ENCODE measurements around the gene PRSS37. TPM values are rescaled to one million over a fixed set of nuclear protein-coding genes. Genes with fewer than 3 reads are reported as not detected.

PRSS37 gene
- total RNA-seq, 3 donors from 2014 or later: not detected

GRCh38 chr7:141792526-141792925 is 48.8 kb downstream of the PRSS37 start:
- H3K9me3 ChIP-seq: no peaks in the 10 kb centered on the region
- H3K27me3 ChIP-seq: no peaks in the 10 kb centered on the region
- H3K27ac ChIP-seq: no peak overlapping the region
- H3K4me1 ChIP-seq: no peaks in the 10 kb centered on the region
- TF ChIP-seq POLR2A (IDR thresholded peaks at IDR 0.05) (no peak), CTCF (IDR thresholded peaks at IDR 0.05) (no peak), POLR2AphosphoS5 (IDR thresholded peaks at IDR 0.05) (no peak)
- intact Hi-C loops (cut with DNase I; ENCODE audit: low total_unique reads): no loop called here
- DNase-seq (ENCODE audit: low spot score in 2 of 2): no peak
- no peaks in the 10 kb centered on the region for H3K36me3 ChIP-seq
- no peak overlapping the region for H3K4me3 ChIP-seq

- H3K36me3 ChIP-seq: no peaks in the 10 kb centered on the region
- no peak for TF ChIP-seq CTCF (IDR thresholded peaks at IDR 0.05)
- TF ChIP-seq POLR2AphosphoS5 (IDR thresholded peaks at IDR 0.05): no peak
- TF ChIP-seq POLR2A (IDR thresholded peaks at IDR 0.05): no peak
- no peaks in the 10 kb centered on the region for H3K9me3 ChIP-seq
- H3K4me3 ChIP-seq: no peak within 1 kb of the TSS
- intact Hi-C loops (cut with DNase I; ENCODE audit: low total_unique reads): no loop called here
- no peak within 1 kb of the TSS for H3K27ac ChIP-seq
- H3K4me1 ChIP-seq: no peaks in the 10 kb centered on the region
- DNase-seq (ENCODE audit: low spot score in 2 of 2): no peak
- no peaks in the 10 kb centered on the region for H3K27me3 ChIP-seq
These were observed 51.4 kb downstream of the PRSS37 start, which contains the start of gene TAS2R5 for GRCh38 chr7:141789917-141790316. TAS2R5 (plus strand) TSS chr7:141790217; CDS start chr7:141790362, 145 bp downstream.

- Histone ChIP-seq H3K9me3 (no peaks in the 10 kb centered on the region), H3K4me1 (no peaks in the 10 kb centered on the region), H3K4me3 (no peak overlapping the region), H3K27me3 (no peaks in the 10 kb centered on the region), H3K36me3 (no peaks in the 10 kb centered on the region), H3K27ac (no peak overlapping the region)
- DNase-seq (ENCODE audit: low spot score in 2 of 2): no peak
- TF ChIP-seq CTCF (IDR thresholded peaks at IDR 0.05) (no peak), POLR2A (IDR thresholded peaks at IDR 0.05) (no peak), POLR2AphosphoS5 (IDR thresholded peaks at IDR 0.05) (no peak)
- intact Hi-C loops (cut with DNase I; ENCODE audit: low total_unique reads): no loop called here
These were observed 53.0 kb downstream of the PRSS37 start for GRCh38 chr7:141788296-141788695.

Other genes starting within 250 kb of the PRSS37 start
- 10 to 100 TPM; 14.1 to 49.2 (median 32.1) TPM for gene DENND11, start 139.3 kb downstream of the PRSS37 start, total RNA-seq
- not detected for gene WEE2, start 133.1 kb downstream of the PRSS37 start, total RNA-seq
- 100 to 1,000 TPM in 2 of 3 donors, 10 to 100 TPM in 1; 93.4 to 114 (median 112) TPM for gene SSBP1, start 103.1 kb downstream of the PRSS37 start, total RNA-seq
- gene TAS2R3, start 77.4 kb downstream of the PRSS37 start, total RNA-seq: 1 to 10 TPM; 2.2 to 4.8 (median 3.9) TPM
- gene TAS2R4, start 64.8 kb downstream of the PRSS37 start, total RNA-seq: 1 to 10 TPM; 1.9 to 4.2 (median 2.0) TPM
- gene TAS2R5, start 51.3 kb downstream of the PRSS37 start, total RNA-seq: 10 to 100 TPM in 1 of 3 donors, 1 to 10 TPM in 2; 2.0 to 10.8 (median 2.4) TPM
- under 1 TPM in 1 of 3 donors, not detected in 2; 0.66 TPM for gene OR9A4, start 74.9 kb upstream of the PRSS37 start, total RNA-seq
- gene CLEC5A, start 105.5 kb upstream of the PRSS37 start, total RNA-seq: 1 to 10 TPM in 2 of 3 donors, not detected in 1; 1.6 to 3.2 TPM
- gene TAS2R38, start 132.3 kb upstream of the PRSS37 start, total RNA-seq: not detected
- gene MGAM, start 154.4 kb upstream of the PRSS37 start, total RNA-seq: 1 to 10 TPM in 1 of 3 donors, under 1 TPM in 2; 0.32 to 7.0 (median 0.66) TPM